Right lobe of liver (tissue), 6 donors: ENCODE data around the gene CACFD1. TPM values are rescaled to one million over a fixed set of nuclear protein-coding genes. Genes with fewer than 3 reads are reported as not detected.

Source experiments
- ATAC-seq, 4 donors: fragments of 200-7000 bp; cut with Tn5 transposase; one replicate each; pipeline ENCODE4 v1.9.1; 2020; ENCODE audit warnings: mild to moderate bottlenecking in 4 of 4, moderate library complexity in 4 of 4
- DNase-seq, 3 donors: peaks; one replicate each; pipeline ENCODE4 v3.0.0-alpha.2; 2020
- H3K27ac ChIP-seq, 3 donors: fragments of 200-600 bp; one replicate each; pipeline ENCODE4 v1.8.0; 2022
- H3K27me3 ChIP-seq, 2 donors: fragments of 200-600 bp; one replicate each; pipeline ENCODE4 v1.8.0; 2022
- H3K36me3 ChIP-seq, 4 donors: fragments of 200-600 bp; sonication (generic) in 1 of 4; one replicate each; pipeline versions ENCODE4 v1.5.1 to v1.8.0; 2017 to 2022; ENCODE audit warnings: control low read depth in 1 of 4
- H3K4me1 ChIP-seq, 4 donors: fragments of 200-600 bp; sonication (generic) in 1 of 4; one replicate each; pipeline versions ENCODE4 v1.5.1 to v1.8.0; 2017 to 2022; ENCODE audit warnings: control low read depth in 1 of 4
- H3K4me3 ChIP-seq, 3 donors: fragments of 200-600 bp; one replicate each; pipeline ENCODE4 v1.8.0; 2022
- H3K9me3 ChIP-seq, 4 donors: fragments of 200-600 bp; sonication (generic) in 1 of 4; one replicate each; pipeline versions ENCODE4 v1.5.1 to v1.8.0; 2017 to 2022; ENCODE audit warnings: control low read depth in 1 of 4
- CTCF ChIP-seq, 4 donors: fragments of 200-600 bp in 3 of 4; fragments of 450-650 bp in 1 of 4; IDR thresholded peaks; one replicate each; pipeline versions ENCODE4 v1.5.1 to v1.8.0; 2016 to 2022; ENCODE audit warnings: antibody characterized with exemption in 4 of 4, mild to moderate bottlenecking in 2 of 4
- POLR2A ChIP-seq: fragments of 450-650 bp; IDR thresholded peaks from one replicate; pipeline ENCODE4 v1.6.1; 2017; ENCODE audit warnings: antibody characterized with exemption, mild to moderate bottlenecking
- WGBS: methylation state at CpG from one replicate; pipeline ENCODE4 v1.1.6; 2018; ENCODE audit warnings: low coverage, low lambda C conversion rate; ENCODE audit not compliant: insufficient coverage; ENCODE audit errors: missing lambda C conversion rate; 5-methylcytosine and 5-hydroxymethylcytosine counted together
- intact Hi-C, 2 donors: fragments of 100-400 bp; cut with DNase I; formaldehyde crosslinking; loops; one replicate each; pipeline versions ENCODE4 v1.11.2 to v1.14.1; 2022
- total RNA-seq, 6 experiments: library from RNA; depleted of rRNA in 2 of 6; stranded (reverse); fragments of >200 nt in 2 of 6; fragmentation: NEBNext Ultra II Directional in 3 of 6; extraction: Animal tissue kit (Norgen Biotek cat#: 25700) in 3 of 6; gene quantifications; one replicate each; pipeline versions ENCODE4 v1.1.0 to v1.2.4, GENCODE V29; 2016 to 2023
- donor health status: DM: no; HTN: yes; CAD: no.
- donor health status: DM: no; HTN: no; CAD: no.
- donor health status: DM: no; HTN: no; CAD: no.
- donor health status: DM: no; HTN: yes; CAD: no.
- donor health status: DM: no; HTN: yes; CAD: no.

Gene CACFD1
- total RNA-seq, 6 experiments from 2014 or later: 23.5 to 39.8 (median 32.9) TPM

- intact Hi-C loops: no loop called here
- no peak overlapping the region for H3K4me3 ChIP-seq
- WGBS: 90% methylated on average over 5 of the region's 22 CpGs
- no peaks in the 10 kb centered on the region for H3K27me3 ChIP-seq
- peaks cover 0 to 25% (median 6%) of the 10 kb centered on the region in 4 donors for H3K36me3 ChIP-seq
- no peak for DNase-seq
- no peak for ATAC-seq
- TF ChIP-seq POLR2A: no peak
- no peak for TF ChIP-seq CTCF (IDR thresholded peaks at IDR 0.05)
- no peaks in the 10 kb centered on the region for H3K9me3 ChIP-seq
- H3K4me1 ChIP-seq: peaks cover 0 to 22% (median 6%) of the 10 kb centered on the region in 4 donors
- no peak overlapping the region for H3K27ac ChIP-seq
Measured at GRCh38 chr9:133463234-133463863, 3.6 kb downstream of the CACFD1 start.

GRCh38 chr9:133463864-133464615 lies 4.3 kb downstream of the CACFD1 start:
- Histone ChIP-seq H3K9me3 (no peaks in the 10 kb centered on the region), H3K36me3 (peaks cover 0 to 32% (median 6%) of the 10 kb centered on the region in 4 donors), H3K4me3 (no peak overlapping the region), H3K27me3 (no peaks in the 10 kb centered on the region), H3K4me1 (peaks cover 0 to 21% (median 6%) of the 10 kb centered on the region in 4 donors), H3K27ac (no peak overlapping the region)
- no peak for ATAC-seq
- TF ChIP-seq CTCF (IDR thresholded peaks at IDR 0.05) (no peak), POLR2A (no peak)
- WGBS: 92% methylated on average over 11 of the region's 24 CpGs
- no peak for DNase-seq
- intact Hi-C loops: no loop called here

GRCh38 chr9:133464638-133465037 lies 4.9 kb downstream of the CACFD1 start:
- Histone ChIP-seq H3K27me3 (no peaks in the 10 kb centered on the region), H3K4me3 (no peak overlapping the region), H3K9me3 (no peaks in the 10 kb centered on the region), H3K4me1 (peaks cover 0 to 19% (median 6%) of the 10 kb centered on the region in 4 donors), H3K27ac (no peak overlapping the region), H3K36me3 (peaks cover 0 to 32% (median 6%) of the 10 kb centered on the region in 4 donors)
- 94% methylated on average over 3 of the region's 10 CpGs for WGBS
- TF ChIP-seq POLR2A (no peak), CTCF (IDR thresholded peaks at IDR 0.05) (no peak)
- intact Hi-C loops: no loop called here
- DNase-seq (no peak), ATAC-seq (no peak)

GRCh38 chr9:133465984-133466383 lies 6.2 kb downstream of the CACFD1 start:
- no peak overlapping the region for H3K4me3 ChIP-seq
- DNase-seq (no peak), ATAC-seq (no peak)
- peaks cover 0 to 17% (median 5%) of the 10 kb centered on the region in 4 donors for H3K4me1 ChIP-seq
- no peak overlapping the region for H3K27ac ChIP-seq
- H3K9me3 ChIP-seq: no peaks in the 10 kb centered on the region
- peaks cover 0 to 32% (median 6%) of the 10 kb centered on the region in 4 donors for H3K36me3 ChIP-seq
- no peaks in the 10 kb centered on the region for H3K27me3 ChIP-seq
- TF ChIP-seq CTCF (IDR thresholded peaks at IDR 0.05): no peak
- no peak for TF ChIP-seq POLR2A
- WGBS: 76% methylated on average over 6 of the region's 6 CpGs
- intact Hi-C loops: no loop called here
